Activated CD4-positive, alpha-beta T cell treated with anti-CD3 and anti-CD28 coated beads for 36 hours (primary cell): ENCODE results near the gene USP24. TPM values are rescaled to one million over a fixed set of nuclear protein-coding genes. Genes with fewer than 3 reads are reported as not detected.
"Not testable (repeated sequence)": the region's sequence is repeated elsewhere in the genome, so short reads cannot be mapped to it uniquely, and the experiment has no call there.

Experiments
- ATAC-seq: fragments of 200-7000 bp; cut with Tn5 transposase; one replicate; pipeline ENCODE4 v1.10.0; 2021; ENCODE audit warnings: mild to moderate bottlenecking, moderate library complexity
- CTCF ChIA-PET: fragments of 350-600 bp; sonication (Branson Sonifier 250); formaldehyde crosslinking; loops from one replicate; lab custom pipeline; 2021; ENCODE audit warnings: antibody characterized with exemption; lab: Charles Lee
- POLR2A ChIA-PET: fragments of 350-600 bp; sonication (Branson Sonifier 250); formaldehyde crosslinking; loops from one replicate; lab custom pipeline; 2021; ENCODE audit warnings: antibody characterized with exemption, inconsistent platforms; lab: Charles Lee
- DNase-seq: peaks from one replicate; pipeline ENCODE4 v3.0.0-alpha.2; 2020
- H3K27ac Mint-ChIP-seq: one replicate; pipeline ENCODE4 v1.8.0; 2021; ENCODE audit warnings: mixed read lengths
- H3K27me3 Mint-ChIP-seq: one replicate; pipeline ENCODE4 v1.8.0; 2021; ENCODE audit warnings: mixed read lengths
- H3K36me3 Mint-ChIP-seq: one replicate; pipeline ENCODE4 v1.8.0; 2021; ENCODE audit warnings: low read depth, mixed read lengths
- H3K4me1 Mint-ChIP-seq: one replicate; pipeline ENCODE4 v1.8.0; 2021; ENCODE audit warnings: mixed read lengths
- H3K4me3 Mint-ChIP-seq: one replicate; pipeline ENCODE4 v1.8.0; 2021; ENCODE audit warnings: mild to moderate bottlenecking, moderate library complexity, mixed read lengths
- H3K9me3 Mint-ChIP-seq: one replicate; pipeline ENCODE4 v1.8.0; 2021; ENCODE audit warnings: low read depth, mixed read lengths
- intact Hi-C, 2 experiments: fragments of 100-400 bp; cut with DNase I in 1 of 2; cut with micrococcal nuclease in 1 of 2; formaldehyde crosslinking; loops; one replicate each; pipeline versions ENCODE4 v1.14.2 to v1.15.1; 2022 to 2024; cut with DNase I, micrococcal nuclease
- total RNA-seq, 2 experiments: library from RNA; stranded (reverse); gene quantifications; one replicate each; pipeline ENCODE4 v1.2.3, GENCODE V29; 2021

USP24 gene
- total RNA-seq, 2 experiments from 2014 or later: 37.0 to 39.7 TPM

DNA sequence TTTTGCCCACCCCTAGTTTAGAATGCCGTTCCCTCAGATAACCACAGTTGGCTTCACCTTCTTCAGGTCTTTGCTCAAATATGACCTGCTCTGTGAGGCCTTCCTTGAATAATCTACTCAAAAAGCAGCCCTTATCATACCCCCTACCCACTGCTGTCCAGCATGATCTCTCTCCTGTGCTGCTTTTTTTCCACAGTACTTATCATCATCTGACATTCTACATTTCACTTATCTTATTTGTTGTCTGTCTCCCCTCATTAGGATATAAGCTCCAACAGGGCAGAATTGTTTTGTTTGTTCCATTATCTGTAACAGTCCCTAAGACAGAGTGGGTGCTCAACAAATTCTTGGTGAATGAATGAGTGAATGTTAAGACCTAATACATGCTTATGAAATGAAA is 18.1 kb downstream of the USP24 start:
- DNase-seq (no peak), ATAC-seq (no peak)
- CTCF ChIA-PET: interaction anchor here (0.8 to 1.6 kb wide), 3 partner anchors 12 to 59 kb away, joined by 3 read pairs; no protein-coding TSS in a partner anchor
- Mint-ChIP-seq H3K27ac (no peak overlapping the region), H3K36me3 (peaks cover 29% of the 10 kb centered on the region), H3K27me3 (no peaks in the 10 kb centered on the region), H3K4me1 (peaks cover 76% of the 10 kb centered on the region), H3K9me3 (no peaks in the 10 kb centered on the region), H3K4me3 (no peak overlapping the region)
- POLR2A ChIA-PET: interaction anchor here (1.3 kb wide), 1 partner anchor 18 kb away, joined by 3 read pairs; the partner anchor contains the start of gene USP24
- intact Hi-C loops: no loop called here

GRCh38 chr1:55196433-55197035 is 18.6 kb downstream of the USP24 start:
- POLR2A ChIA-PET: interaction anchor here (1.3 kb wide), 2 partner anchors 13 to 19 kb away, joined by 3 to 6 read pairs; partner anchors contain the start of gene USP24
- H3K27me3 Mint-ChIP-seq: no peaks in the 10 kb centered on the region
- CTCF ChIA-PET: interaction anchor here (0.5 to 1.6 kb wide), 5 partner anchors 12 to 59 kb away, joined by 3 to 4 read pairs (median 3); no protein-coding TSS in a partner anchor
- H3K4me3 Mint-ChIP-seq: no peak overlapping the region
- peaks cover 72% of the 10 kb centered on the region for H3K4me1 Mint-ChIP-seq
- no peak for DNase-seq
- peak overlapping the region; percentile 74 for H3K27ac Mint-ChIP-seq
- H3K9me3 Mint-ChIP-seq: no peaks in the 10 kb centered on the region
- H3K36me3 Mint-ChIP-seq: peaks cover 26% of the 10 kb centered on the region
- intact Hi-C loops: no loop called here
- no peak for ATAC-seq

GRCh38 chr1:55195521-55196233 is 19.5 kb downstream of the USP24 start:
- no peaks in the 10 kb centered on the region for H3K9me3 Mint-ChIP-seq
- ChIA-PET CTCF (interaction anchor here (0.5 to 1.1 kb wide), 3 partner anchors 17 to 26 kb away, joined by 3 to 4 read pairs (median 4); no protein-coding TSS in a partner anchor), POLR2A (interaction anchor here (1.3 kb wide), 1 partner anchor 14 kb away, joined by 6 read pairs; no protein-coding TSS in a partner anchor)
- ATAC-seq: peak; percentile 74
- intact Hi-C loops: no loop called here
- H3K27me3 Mint-ChIP-seq: no peaks in the 10 kb centered on the region
- DNase-seq: no peak
- peaks cover 63% of the 10 kb centered on the region for H3K4me1 Mint-ChIP-seq
- H3K36me3 Mint-ChIP-seq: peaks cover 19% of the 10 kb centered on the region
- H3K27ac Mint-ChIP-seq: peak overlapping the region; percentile 74
- no peak overlapping the region for H3K4me3 Mint-ChIP-seq

DNA sequence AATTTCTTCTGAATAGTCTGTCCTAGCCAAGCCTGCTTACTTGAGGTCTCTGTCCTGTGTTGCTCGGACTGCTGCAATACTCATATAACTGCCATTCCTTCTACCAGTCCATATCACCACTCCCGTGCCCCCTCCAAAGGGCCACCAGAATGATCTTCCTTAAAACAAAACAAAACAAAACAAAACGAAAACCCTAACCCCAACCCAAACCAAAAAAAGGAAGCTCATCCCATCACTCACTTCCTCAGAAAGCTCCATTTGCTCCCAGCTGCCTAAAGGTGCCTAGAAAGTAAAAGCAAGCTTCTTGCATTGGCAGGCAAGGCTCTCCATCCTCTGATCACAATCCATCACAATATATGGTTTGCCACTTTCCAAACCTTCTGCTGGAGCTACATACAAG is 20.3 kb downstream of the USP24 start:
- no peaks in the 10 kb centered on the region for H3K9me3 Mint-ChIP-seq
- peak overlapping the region; percentile 55 for H3K27ac Mint-ChIP-seq
- intact Hi-C loops: no loop called here
- H3K36me3 Mint-ChIP-seq: peaks cover 16% of the 10 kb centered on the region
- ATAC-seq (no peak), DNase-seq (no peak)
- H3K4me1 Mint-ChIP-seq: peaks cover 60% of the 10 kb centered on the region
- ChIA-PET POLR2A (no interaction called here), CTCF (interaction anchor here (0.9 kb wide), 1 partner anchor 21 kb away, joined by 4 read pairs; no protein-coding TSS in a partner anchor)
- H3K4me3 Mint-ChIP-seq: no peak overlapping the region
- no peaks in the 10 kb centered on the region for H3K27me3 Mint-ChIP-seq

- no peak overlapping the region for H3K4me3 Mint-ChIP-seq
- H3K4me1 Mint-ChIP-seq: peaks cover 56% of the 10 kb centered on the region
- peaks cover 12% of the 10 kb centered on the region for H3K36me3 Mint-ChIP-seq
- peaks cover 1% of the 10 kb centered on the region for H3K9me3 Mint-ChIP-seq
- no peaks in the 10 kb centered on the region for H3K27me3 Mint-ChIP-seq
- ATAC-seq: no peak
- H3K27ac Mint-ChIP-seq: no peak overlapping the region
- ChIA-PET CTCF (interaction anchor here (0.9 to 1.4 kb wide), 2 partner anchors 12 to 14 kb away, joined by 3 to 4 read pairs; no protein-coding TSS in a partner anchor), POLR2A (interaction anchor here (0.6 kb wide), 1 partner anchor 18 kb away, joined by 3 read pairs; no protein-coding TSS in a partner anchor)
- intact Hi-C loops: no loop called here
- no peak for DNase-seq
These were observed 23.1 kb downstream of the USP24 start for GRCh38 chr1:55192093-55192492.

DNA sequence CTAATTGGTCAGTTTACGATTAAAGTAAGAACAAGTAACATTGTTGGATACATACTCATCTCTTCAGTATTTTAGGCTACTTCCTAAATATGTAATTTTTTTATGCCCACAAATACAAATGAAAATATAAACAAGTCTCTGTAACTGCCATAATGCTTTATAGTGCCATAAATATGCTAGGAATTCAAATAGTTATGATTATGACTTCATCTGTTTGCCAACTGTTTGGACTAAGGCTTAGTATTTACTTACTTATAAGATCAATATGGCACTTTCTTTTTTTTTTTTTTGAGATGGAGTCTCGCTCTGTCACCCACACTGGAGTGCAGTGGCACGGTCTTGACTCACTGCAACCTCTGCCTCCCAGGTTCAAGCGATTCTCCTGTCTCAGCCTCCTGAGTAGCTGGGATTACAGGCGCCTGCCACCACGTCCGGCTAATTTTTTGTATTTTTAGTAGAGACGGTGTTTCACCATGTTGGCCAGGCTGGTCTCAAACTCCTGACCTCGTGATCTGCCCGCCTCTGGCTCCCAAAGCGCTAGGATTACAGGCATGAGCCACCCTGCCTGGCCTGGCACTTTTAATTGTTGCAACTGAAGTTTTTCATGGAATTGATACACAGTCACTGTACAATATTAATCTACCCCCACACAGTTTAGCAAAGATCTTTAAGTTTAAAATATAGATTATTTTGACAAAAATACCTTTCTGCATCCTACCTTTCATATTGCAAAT is 23.8 kb downstream of the USP24 start:
- ATAC-seq, H3K9me3 Mint-ChIP-seq, H3K27ac Mint-ChIP-seq, H3K4me3 Mint-ChIP-seq, H3K27me3 Mint-ChIP-seq, intact Hi-C loops, DNase-seq: not testable (repeated sequence)
- ChIA-PET CTCF (interaction anchor here (0.9 to 1.4 kb wide), 2 partner anchors 11 to 14 kb away, joined by 3 to 4 read pairs; no protein-coding TSS in a partner anchor), POLR2A (interaction anchor here (0.6 kb wide), 1 partner anchor 17 kb away, joined by 3 read pairs; no protein-coding TSS in a partner anchor)
- Mint-ChIP-seq H3K36me3 (peaks cover 17% of the 10 kb centered on the region), H3K4me1 (peaks cover 55% of the 10 kb centered on the region)

- no peak overlapping the region for H3K4me3 Mint-ChIP-seq
- POLR2A ChIA-PET: no interaction called here
- CTCF ChIA-PET: interaction anchor here (0.5 to 1.8 kb wide), 3 partner anchors 18 to 171 kb away, joined by 3 to 5 read pairs (median 5); no protein-coding TSS in a partner anchor
These were observed 25.1 kb downstream of the USP24 start for GRCh38 chr1:55190109-55190508.

DNA sequence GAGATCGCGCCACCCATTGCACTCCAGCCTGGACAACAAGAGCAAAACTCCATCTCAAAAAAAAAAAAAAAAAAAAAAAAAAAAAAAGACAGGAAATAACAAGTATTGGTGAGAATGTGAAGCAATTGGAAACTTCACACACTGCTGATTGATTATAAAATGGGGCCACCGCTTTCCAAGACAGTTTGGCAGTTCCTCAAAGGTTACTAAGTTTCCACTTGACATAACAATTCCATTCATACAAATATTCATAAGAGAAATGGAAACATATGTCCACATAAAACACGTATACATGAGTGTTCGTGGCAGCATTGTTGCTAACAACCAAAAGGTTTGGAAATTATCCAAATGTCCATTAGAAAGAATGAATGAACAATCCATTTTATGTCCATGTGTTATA is 26.3 kb downstream of the USP24 start:
- POLR2A ChIA-PET: no interaction called here
- no peak overlapping the region for H3K4me3 Mint-ChIP-seq
- H3K27ac Mint-ChIP-seq: peak overlapping the region; percentile 43
- ATAC-seq (no peak), DNase-seq (no peak)
- intact Hi-C loops: no loop called here
- peaks cover 31% of the 10 kb centered on the region for H3K36me3 Mint-ChIP-seq
- no peaks in the 10 kb centered on the region for H3K27me3 Mint-ChIP-seq
- CTCF ChIA-PET: interaction anchor here (1.7 to 1.8 kb wide), 2 partner anchors 17 to 21 kb away, joined by 5 read pairs; no protein-coding TSS in a partner anchor
- peaks cover 46% of the 10 kb centered on the region for H3K4me1 Mint-ChIP-seq
- peaks cover 19% of the 10 kb centered on the region for H3K9me3 Mint-ChIP-seq

More at GRCh38 chr1:55190109-55190508, 25.1 kb downstream of the USP24 start:
- DNase-seq: no peak
- Mint-ChIP-seq H3K4me1 (peaks cover 53% of the 10 kb centered on the region), H3K9me3 (peaks cover 12% of the 10 kb centered on the region), H3K27ac (no peak overlapping the region), H3K36me3 (peaks cover 25% of the 10 kb centered on the region), H3K27me3 (no peaks in the 10 kb centered on the region)
- ATAC-seq: no peak
- intact Hi-C loops: no loop called here

DNA sequence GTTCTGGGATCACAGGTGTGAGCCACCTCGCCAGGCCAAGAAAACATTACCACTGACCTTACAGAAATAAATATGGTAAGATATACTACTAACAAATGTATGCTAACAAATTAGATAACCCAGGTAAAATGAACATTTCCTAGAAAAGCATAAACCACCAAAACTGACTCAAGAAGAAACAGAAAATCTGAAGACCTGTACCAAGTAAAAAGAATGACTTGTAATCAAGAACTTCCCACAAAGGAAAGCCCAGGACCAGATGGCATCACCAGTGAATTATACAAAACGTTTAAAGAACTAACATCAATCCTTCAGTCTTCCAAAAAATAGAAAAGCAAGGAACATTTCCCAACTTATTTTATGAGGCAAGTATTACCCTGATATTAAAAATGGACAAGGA is 29.3 kb downstream of the USP24 start:
- Mint-ChIP-seq H3K4me1 (peaks cover 54% of the 10 kb centered on the region), H3K4me3 (no peak overlapping the region), H3K36me3 (peaks cover 42% of the 10 kb centered on the region), H3K27me3 (no peaks in the 10 kb centered on the region), H3K27ac (peak overlapping the region; percentile 59), H3K9me3 (peaks cover 22% of the 10 kb centered on the region)
- DNase-seq (no peak), ATAC-seq (peak; percentile 39)
- POLR2A ChIA-PET: no interaction called here
- intact Hi-C loops: loop anchor here in 1 of 2 experiments (2.0 kb wide), 1 partner anchor 15 kb away; no protein-coding TSS in a partner anchor
- CTCF ChIA-PET: no interaction called here

GRCh38 chr1:55184859-55185258 is 30.3 kb downstream of the USP24 start:
- ATAC-seq (no peak), DNase-seq (no peak)
- Mint-ChIP-seq H3K9me3 (peaks cover 22% of the 10 kb centered on the region), H3K27ac (no peak overlapping the region), H3K4me1 (peaks cover 57% of the 10 kb centered on the region), H3K27me3 (no peaks in the 10 kb centered on the region), H3K36me3 (peaks cover 42% of the 10 kb centered on the region), H3K4me3 (no peak overlapping the region)
- ChIA-PET CTCF (no interaction called here), POLR2A (no interaction called here)
- intact Hi-C loops: no loop called here

DNA sequence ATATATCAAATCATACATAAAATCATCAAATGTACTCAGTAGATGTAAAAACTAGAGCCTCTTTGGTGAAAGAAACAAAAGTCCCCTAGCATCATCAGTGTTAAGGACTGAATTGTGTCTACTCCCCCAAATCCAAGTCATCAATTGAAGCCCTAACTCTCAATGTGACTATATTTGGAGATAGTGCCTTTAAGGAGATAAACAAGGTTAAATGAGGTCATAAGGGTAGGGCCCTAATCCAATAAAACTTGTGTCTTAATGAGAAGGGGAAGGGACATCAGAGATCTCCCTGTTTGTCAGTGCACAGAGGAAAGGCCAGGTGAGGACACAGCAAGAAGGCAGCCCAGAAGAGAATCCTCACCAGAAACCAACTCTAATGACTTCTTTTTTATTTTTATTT is 33.5 kb downstream of the USP24 start:
- Mint-ChIP-seq H3K4me1 (peaks cover 53% of the 10 kb centered on the region), H3K9me3 (peaks cover 18% of the 10 kb centered on the region), H3K27me3 (no peaks in the 10 kb centered on the region), H3K36me3 (peaks cover 39% of the 10 kb centered on the region), H3K27ac (no peak overlapping the region), H3K4me3 (no peak overlapping the region)
- intact Hi-C loops: no loop called here
- ATAC-seq (no peak), DNase-seq (no peak)
- POLR2A ChIA-PET: no interaction called here
- CTCF ChIA-PET: no interaction called here
